ENCODE data around the gene CELSR1.
"Not testable (repeated sequence)": the region's sequence is repeated elsewhere in the genome, so short reads cannot be mapped to it uniquely, and the experiment has no call there.

CELSR1 gene

DNA sequence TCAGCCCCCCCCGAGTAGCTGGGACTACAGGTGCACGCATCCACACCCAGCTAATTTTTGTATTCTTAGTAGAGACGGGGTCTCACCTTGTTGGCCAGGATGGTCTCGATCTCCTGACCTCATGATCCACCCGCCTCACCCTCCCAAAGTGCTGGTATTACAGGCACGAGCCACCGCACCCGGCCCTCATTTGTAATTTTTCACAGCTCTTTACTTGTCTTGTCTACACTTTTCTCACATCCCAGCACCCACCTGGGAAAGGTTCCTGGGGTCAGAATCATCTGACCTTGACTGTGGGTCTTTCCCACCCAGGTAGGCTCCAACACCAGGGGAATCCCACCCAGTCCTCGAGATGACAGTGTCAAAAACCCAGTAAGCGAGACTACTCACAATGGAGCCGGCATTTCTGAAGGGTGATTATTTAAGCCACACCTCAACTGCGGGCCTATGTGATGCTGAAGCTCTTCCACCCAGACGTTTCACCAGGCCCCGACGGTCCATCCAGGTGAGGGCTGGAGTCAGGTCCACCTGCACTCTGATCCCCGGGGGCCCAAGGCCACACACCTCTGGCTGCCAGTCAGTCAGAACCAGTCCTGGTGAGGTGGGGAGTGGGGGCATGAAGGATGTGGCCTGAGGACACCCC, 23.4 kb downstream of the CELSR1 start:
- no peak for DNase-seq (ENCODE audit: low read depth in 2 of 3, low spot score in 2 of 3)

DNA sequence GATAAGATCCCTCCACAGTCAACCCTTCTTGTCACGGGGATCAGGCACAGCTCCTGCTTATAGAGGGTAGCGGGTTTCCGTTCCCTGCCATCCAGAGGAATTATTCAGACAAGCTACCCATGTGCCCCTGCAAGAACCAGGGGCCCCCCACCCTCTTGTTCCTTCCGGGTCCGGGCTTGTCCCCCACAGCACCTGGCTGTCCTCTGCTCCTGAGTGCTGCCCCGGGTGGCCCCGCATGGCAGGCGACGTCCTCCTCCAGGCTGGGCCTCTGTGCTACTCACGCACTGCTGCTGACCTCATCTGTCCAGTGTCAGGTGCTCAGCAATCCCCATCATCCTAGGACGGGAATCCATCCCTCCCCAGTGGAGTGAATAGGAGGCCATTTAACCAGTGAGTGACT, 24.7 kb downstream of the CELSR1 start:
- DNase-seq (ENCODE audit: low read depth in 2 of 3, low spot score in 2 of 3), result no peak

GRCh38 chr22:46512039-46512370, 25.4 kb downstream of the CELSR1 start:
- no peak for DNase-seq (ENCODE audit: low read depth in 2 of 3, low spot score in 2 of 3)

GRCh38 chr22:46511151-46512038, 26.0 kb downstream of the CELSR1 start:
- no peak for DNase-seq (ENCODE audit: low read depth in 2 of 3, low spot score in 2 of 3)

DNA sequence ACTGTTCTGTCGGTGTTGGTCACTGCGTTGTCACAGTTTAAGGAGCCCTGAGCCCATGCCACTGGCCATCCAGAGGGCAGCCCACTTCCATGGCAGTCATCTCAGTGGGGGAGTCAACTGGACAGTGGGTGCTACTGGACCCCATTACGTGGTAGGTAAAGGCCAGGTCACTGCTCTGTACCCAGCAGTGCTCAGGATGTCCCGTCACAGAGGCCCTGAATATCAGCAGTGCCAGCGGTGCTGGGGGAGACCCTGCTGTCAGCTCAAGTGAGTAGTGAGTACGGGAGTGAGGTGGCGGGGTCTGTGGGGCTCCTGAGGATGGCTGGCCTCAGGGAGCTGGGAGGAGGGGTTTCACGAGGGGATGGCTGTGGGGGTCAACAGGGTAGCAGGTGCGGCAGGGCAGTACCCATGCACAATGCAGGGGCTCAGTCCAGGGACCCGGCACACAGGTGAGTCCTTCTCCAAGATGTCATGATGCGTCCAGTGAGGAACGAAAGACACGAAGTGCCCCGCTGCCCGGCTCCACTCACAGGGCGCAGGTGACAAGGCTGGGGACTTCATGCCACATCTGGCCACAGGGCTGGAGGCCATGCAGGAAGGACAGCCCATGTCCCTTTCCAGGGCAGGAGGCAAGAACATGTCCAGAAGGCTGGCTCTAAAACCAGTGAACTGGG, 27.9 kb downstream of the CELSR1 start:
- DNase-seq (ENCODE audit: low read depth in 2 of 3, low spot score in 2 of 3), result no peak

DNA sequence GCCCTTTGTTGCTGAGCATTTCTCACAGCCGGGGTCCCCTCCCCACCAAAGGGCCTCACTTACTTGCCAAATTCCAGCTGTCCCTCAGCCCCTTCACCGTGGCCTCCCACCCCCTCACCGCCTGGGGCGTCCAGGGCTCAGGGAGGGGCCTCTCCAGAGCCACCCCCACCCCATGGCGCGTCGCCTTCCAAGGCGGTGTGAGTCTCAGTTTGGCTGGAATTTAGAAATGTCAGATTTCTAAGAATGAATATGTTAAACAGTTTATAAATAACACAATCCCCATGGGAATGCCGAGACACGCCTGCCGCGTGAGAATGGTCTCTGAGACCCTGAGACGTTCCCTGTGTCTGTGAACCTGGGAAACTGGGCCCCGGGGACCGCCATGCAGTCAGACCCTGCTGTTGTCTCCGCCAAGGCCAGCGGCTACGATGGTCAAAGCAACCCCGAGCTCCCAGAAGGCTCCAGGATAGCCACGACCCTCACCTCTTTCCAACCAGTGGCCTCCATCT, 28.9 kb downstream of the CELSR1 start:
- DNase-seq (ENCODE audit: low read depth in 2 of 3, low spot score in 2 of 3), result no peak

DNA sequence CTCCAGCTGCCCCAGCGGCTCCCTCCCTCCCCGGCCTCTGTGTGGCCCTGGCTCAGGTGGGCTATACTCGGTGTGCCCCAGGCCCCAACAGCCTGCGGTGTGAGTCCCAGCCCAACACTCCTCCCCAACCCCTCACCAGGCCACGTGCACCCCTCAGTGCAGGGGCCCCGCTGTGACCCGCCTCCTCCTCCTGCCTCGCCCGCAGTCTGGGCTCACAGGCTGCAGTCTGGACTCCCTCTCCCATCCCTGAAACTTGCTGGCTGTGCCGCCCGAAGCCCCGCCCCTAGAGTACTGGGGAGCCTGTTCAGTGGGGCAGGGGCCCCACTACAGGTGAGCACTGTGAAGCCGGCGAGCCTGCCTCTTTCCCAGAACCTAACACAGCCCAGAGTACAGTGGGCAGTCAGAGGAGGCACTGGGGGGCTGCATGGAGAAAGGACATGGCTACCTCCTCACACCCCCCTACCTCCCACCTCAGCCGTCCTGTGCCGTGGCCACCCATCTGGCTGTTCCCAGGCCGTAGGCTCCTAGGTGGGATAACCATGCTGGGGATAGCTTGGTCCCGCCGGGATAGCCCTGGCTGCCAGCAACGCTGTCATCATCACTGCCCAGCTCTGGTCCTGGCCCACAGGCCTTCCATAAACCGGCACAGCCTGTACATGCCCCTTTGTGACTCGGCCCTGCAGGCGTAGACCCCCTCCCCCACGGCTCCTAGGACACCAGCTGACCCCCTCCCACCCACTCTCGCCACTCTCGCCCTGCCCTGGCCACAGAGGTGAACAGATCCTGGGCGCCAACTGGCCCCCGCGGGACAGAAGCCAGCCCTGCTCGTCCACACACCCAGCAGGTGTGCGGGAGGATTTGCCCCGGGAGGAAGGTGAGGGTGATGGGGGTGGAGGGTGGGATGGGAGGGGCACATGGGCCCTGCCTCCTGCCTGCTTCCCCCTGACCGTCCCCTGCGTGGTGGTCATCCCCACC, 29.7 kb downstream of the CELSR1 start:
- no peak for DNase-seq (ENCODE audit: low read depth in 2 of 3, low spot score in 2 of 3)

DNA sequence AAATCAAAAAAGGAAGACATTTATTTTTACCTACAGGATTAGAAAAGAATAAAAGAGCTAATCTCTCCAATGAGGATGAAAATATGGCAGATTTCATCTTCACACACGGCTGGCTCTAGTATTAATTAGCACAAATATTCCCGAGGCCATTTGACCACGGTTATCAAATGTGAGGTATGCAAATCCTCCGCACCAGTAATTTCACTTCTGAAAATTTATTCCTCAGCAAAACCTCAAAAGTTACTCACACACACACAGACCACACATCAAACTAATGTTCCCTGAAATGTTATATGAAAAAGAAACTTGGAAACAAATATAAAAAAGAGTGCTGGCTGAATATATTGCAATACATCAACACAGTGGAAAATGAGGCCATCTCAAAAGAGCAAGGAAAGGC, 32.8 kb downstream of the CELSR1 start:
- DNase-seq (ENCODE audit: low read depth in 2 of 3, low spot score in 2 of 3), result no peak

- DNase-seq (ENCODE audit: low read depth in 2 of 3, low spot score in 2 of 3), result no peak
Observed at GRCh38 chr22:46502440-46503175, 34.8 kb downstream of the CELSR1 start.

GRCh38 chr22:46501701-46502100, 35.7 kb downstream of the CELSR1 start:
- DNase-seq (ENCODE audit: low read depth in 2 of 3, low spot score in 2 of 3), result no peak

DNA sequence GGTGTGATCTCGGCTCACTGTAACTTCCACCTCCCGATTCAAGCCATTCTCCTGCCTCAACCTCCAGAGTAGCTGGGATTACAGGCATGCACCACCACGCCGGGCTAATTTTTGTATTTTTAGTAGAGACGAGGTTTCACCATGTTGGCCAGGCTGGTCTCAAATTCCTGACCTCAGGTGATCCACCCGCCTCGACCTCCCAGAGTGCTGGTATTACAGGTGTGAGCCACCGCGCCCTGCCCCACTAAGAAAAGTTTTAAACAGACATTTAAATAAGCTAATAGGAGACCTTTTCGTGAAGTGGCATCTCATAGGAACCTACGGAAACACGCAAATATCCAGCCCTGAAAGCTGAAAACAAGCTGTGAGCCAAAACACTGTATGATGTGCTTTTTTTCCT, 36.2 kb downstream of the CELSR1 start:
- DNase-seq (ENCODE audit: low read depth in 2 of 3, low spot score in 2 of 3), result not testable (repeated sequence)

- no peak for DNase-seq (ENCODE audit: low read depth in 2 of 3, low spot score in 2 of 3)
Observed at GRCh38 chr22:46500201-46500600, 37.2 kb downstream of the CELSR1 start.

DNA sequence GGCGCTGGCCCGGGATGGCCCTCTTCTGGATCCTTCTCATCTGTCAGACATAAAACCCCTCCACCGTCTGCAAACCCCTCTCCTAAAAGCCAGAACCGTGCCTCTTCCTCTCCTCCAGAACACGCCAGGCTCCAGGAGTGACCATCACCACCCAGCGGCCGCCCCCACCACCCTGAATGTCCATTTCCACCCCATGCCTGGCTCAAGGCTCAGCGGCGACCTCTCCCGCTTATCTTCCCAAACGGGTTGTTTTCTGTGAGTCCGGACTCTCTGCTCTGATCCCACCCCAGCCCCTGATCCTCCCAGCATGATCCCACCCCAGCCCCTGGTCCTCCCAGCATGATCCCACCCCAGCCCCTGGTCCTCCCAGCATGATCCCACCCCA, 37.6 kb downstream of the CELSR1 start:
- no peak for DNase-seq (ENCODE audit: low read depth in 2 of 3, low spot score in 2 of 3)

- no peak for DNase-seq (ENCODE audit: low read depth in 2 of 3, low spot score in 2 of 3)
Observed at GRCh38 chr22:46491946-46492345, 45.5 kb downstream of the CELSR1 start.

DNA sequence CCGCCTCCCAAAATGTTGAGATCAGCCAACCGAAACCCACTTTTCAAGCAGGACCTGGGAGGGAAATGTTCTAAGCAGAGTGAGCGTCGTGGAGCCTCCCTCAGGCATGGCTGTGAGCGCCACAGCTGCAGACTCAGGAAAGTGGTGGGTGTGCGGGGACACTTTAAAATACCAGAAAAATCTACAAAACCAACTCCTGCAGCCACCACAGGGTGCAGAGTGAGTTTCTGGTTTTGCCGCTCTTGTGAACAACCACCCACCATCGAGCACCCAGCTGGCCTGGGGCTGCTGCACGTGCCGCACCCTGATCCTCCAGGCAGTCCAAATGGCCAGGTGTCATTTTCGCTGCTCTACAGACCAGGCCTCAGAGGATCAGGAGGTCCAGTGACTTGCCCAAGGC, 46.9 kb downstream of the CELSR1 start:
- no peak for DNase-seq (ENCODE audit: low read depth in 2 of 3, low spot score in 2 of 3)

DNA sequence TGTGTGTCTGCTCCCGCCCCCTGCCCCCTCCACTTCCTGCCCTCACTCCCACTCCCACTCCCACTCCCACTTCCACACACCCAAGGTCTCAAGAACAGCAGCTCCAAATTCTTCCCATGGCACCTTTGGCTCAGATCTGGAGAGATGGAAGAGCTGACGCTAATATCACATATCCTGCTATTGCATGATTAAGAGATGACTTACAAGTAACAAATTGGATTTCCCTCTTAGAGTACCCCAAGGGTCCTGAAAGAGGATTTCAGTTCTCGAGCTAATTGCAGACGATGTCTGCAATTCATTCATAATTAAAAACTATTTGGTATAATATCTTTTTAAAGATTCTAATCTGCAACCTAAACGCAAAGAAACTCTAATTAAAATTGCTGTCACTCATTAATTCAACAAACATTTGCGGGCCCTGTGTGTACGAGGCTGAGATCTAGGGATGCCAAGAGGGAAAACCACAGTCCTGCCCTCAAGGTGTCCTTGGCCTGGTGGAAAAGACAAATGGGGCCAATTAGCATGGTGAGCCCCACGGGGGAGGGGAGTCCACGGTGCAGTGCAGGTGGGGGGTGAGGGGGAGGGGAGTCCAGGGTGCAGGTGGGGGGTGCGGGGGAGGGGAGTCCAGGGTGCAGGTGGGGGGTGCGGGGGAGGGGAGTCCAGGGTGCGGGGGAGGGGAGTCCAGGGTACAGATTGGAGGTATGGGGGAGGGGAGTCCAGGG, 50.3 kb downstream of the CELSR1 start:
- DNase-seq (ENCODE audit: low read depth in 2 of 3, low spot score in 2 of 3), result no peak

- no peak for DNase-seq (ENCODE audit: low read depth in 2 of 3, low spot score in 2 of 3)
Observed at GRCh38 chr22:46484861-46485595, 52.4 kb downstream of the CELSR1 start.

DNA sequence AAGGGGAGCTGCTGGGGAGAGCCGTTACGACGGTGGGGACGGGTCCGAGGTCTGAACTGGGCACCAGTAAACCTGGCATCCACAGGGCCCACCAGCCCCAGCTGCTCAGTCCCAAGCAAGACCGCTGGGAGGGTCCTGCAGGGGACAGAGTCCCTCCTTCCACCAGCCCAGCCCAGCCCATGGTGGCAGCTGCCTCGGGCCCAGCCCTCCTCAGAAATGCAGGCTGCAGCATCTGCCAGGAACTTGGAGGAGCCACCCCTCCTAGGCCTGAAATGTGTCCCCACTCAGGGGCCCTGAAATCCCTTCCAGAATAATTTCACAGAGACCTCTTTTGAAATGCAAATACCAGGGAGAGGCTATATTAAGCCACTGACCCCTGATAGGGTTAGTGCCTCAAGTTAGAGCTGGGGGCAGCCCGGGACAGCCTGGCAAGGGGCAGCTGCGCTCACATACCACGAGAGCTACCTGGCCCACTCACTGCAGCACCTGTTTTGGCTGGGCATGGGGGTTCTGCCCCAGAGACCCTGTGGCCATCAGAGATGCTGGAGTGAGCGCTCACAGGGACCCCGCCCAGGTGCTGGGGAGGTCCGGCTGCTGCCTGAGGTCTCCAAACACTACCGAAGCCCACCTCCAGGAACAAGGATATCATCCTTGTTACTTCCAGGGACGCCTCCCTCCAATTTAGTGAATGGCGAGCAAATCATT, 53.1 kb downstream of the CELSR1 start:
- DNase-seq (ENCODE audit: low read depth in 2 of 3, low spot score in 2 of 3), result no peak
